Measurements from ENCODE around the gene PSMC4. TPM values are rescaled to one million over a fixed set of nuclear protein-coding genes. Genes with fewer than 3 reads are reported as not detected.

The PSMC4 gene
- total RNA-seq, result 90.0 and 92.2 TPM in 2 replicates

DNA sequence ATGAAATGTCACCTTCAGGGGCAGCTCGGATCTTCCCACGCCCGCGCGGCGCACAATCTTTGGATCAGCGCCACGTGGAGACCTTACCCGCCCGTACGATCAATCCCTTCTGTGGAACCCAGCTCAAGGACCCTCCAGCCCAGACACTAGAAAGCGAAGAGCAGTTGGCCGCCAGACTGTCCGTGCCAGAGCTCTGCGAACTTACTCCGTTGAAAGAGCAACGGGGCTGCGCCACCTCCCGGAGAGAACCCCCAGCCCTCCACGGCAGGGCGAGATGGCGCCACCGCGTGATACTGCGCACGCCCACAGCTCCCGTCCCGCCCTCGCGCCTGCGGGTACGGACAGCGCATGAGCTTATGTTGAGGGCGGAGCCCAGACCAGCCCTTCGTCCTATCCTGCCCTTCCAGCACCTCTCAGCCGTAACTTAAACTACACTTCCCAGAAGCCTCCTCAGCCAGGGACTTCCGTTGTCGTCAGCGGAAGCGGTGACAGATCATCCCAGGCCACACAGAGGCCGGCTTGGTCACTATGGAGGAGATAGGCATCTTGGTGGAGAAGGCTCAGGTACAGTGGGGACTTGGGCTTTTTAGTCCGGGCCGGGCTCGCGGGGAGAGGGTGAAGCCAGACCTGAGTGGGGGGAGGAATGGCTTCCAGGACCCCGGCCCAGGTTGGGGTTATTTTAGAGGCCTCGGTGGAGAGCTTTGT is at the start of gene PSMC4:
TSS of gene PSMC4 (plus strand) at position 491 of the 705 bp plus-strand sequence. CDS start at position 529, 38 bp downstream.

GRCh38 chr19:39934584-39935363 is 36.2 kb upstream of the PSMC4 start, which contains the start of gene FCGBP:
Gene FCGBP (minus strand): TSS chr19:39934634.

DNA sequence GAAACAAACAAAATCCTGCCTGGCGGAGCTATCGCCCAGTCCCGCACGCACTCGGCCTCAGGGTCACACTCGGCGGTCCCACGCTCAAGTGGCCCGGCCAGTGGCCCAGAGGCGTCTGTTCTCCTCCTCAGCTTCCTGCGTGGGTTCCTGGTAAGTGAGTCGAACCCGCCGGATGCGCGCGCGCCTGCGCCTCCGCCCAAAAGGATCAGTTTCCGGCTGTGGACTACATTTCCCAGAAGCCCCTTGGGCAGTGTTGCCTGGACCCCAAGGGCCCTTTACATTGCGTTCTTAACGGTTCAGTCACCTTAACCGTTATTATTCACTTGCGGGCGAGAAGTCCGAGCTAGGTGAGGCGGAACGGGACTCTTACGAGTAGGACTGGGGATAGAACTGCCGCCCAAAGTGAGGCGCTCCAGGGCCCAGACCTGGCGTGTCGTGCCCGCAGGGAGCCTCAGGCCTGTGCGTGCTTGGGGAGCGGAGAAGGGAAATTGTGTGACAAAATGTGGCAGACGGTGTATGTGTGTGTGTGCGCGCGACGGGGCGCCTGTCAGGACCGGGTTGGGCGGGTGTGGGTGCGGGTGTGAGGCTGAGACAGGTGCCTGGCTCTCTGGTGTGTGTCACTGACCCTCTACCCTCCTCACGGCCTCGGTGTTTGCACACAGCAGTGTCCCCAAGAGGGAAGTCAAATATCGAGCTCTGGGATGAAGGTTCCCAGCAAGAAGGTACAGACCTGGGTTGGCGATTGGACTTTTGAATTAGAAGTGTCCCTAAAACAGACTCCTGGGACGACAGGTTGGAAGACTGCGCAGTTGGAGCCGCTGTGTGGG is 26.1 kb downstream of the PSMC4 start, which contains the start of gene ZNF546:
TSS of gene ZNF546 (plus strand) at position 250 of the 827 bp plus-strand sequence. CDS start 1,267 bp downstream, outside the sequence.

Other genes starting within 250 kb of the PSMC4 start
- gene CLC, start 233.1 kb upstream of the PSMC4 start, total RNA-seq, result not detected in 2 replicates
- gene LEUTX, start 192.3 kb upstream of the PSMC4 start, total RNA-seq, result not detected in 2 replicates
- 7.7 and 9.3 TPM in 2 replicates for gene DYRK1B, start 137.0 kb upstream of the PSMC4 start, total RNA-seq
- 157 and 234 TPM in 2 replicates for gene FBL, start 124.8 kb upstream of the PSMC4 start, total RNA-seq
- gene FCGBP, start 36.5 kb upstream of the PSMC4 start, total RNA-seq, result 0.14 and 0.65 TPM in 2 replicates
- 6.0 and 11.2 TPM in 2 replicates for gene ZNF546, start 25.9 kb downstream of the PSMC4 start, total RNA-seq
- gene ZNF780B, start 85.1 kb downstream of the PSMC4 start, total RNA-seq, result 13.7 and 15.4 TPM in 2 replicates
- gene ZNF780A, start 119.8 kb downstream of the PSMC4 start, total RNA-seq, result 13.4 and 15.3 TPM in 2 replicates
- gene MAP3K10, start 220.3 kb downstream of the PSMC4 start, total RNA-seq, result 5.0 and 7.6 TPM in 2 replicates
- not detected in 2 replicates for gene TTC9B, start 247.2 kb downstream of the PSMC4 start, total RNA-seq

All from smooth muscle cell of bladder (primary cell).